ENCODE data around the gene GRK1.

Gene GRK1

GRCh38 chr13:113746143-113746525, 79.1 kb downstream of the GRK1 start:
- no peaks in the 10 kb centered on the region for H3K36me3 ChIP-seq (ENCODE audit: low read depth)
- H3K4me3 ChIP-seq (ENCODE audit: severe bottlenecking), result no peak overlapping the region
- no peak for DNase-seq (ENCODE audit: low spot score)
- H3K27me3 ChIP-seq (ENCODE audit: insufficient read depth, poor library complexity, severe bottlenecking), result no peaks in the 10 kb centered on the region
- no peak overlapping the region for H3K27ac ChIP-seq (ENCODE audit: poor library complexity, severe bottlenecking)
- TF ChIP-seq, protein P1, sequence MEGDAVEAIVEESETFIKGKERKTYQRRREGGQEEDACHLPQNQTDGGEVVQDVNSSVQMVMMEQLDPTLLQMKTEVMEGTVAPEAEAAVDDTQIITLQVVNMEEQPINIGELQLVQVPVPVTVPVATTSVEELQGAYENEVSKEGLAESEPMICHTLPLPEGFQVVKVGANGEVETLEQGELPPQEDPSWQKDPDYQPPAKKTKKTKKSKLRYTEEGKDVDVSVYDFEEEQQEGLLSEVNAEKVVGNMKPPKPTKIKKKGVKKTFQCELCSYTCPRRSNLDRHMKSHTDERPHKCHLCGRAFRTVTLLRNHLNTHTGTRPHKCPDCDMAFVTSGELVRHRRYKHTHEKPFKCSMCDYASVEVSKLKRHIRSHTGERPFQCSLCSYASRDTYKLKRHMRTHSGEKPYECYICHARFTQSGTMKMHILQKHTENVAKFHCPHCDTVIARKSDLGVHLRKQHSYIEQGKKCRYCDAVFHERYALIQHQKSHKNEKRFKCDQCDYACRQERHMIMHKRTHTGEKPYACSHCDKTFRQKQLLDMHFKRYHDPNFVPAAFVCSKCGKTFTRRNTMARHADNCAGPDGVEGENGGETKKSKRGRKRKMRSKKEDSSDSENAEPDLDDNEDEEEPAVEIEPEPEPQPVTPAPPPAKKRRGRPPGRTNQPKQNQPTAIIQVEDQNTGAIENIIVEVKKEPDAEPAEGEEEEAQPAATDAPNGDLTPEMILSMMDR (IDR thresholded peaks at IDR 0.05; ENCODE audit: poor library complexity, severe bottlenecking), result no peak
- no peak for ATAC-seq (ENCODE audit: low read depth)
- H3K9me3 ChIP-seq (ENCODE audit: severe bottlenecking), result no peaks in the 10 kb centered on the region
- H3K4me1 ChIP-seq (ENCODE audit: insufficient read depth, poor library complexity, severe bottlenecking), result peaks cover 12% of the 10 kb centered on the region

GRCh38 chr13:113746671-113747070, 79.7 kb downstream of the GRK1 start:
- Histone ChIP-seq H3K4me1 (ENCODE audit: insufficient read depth, poor library complexity, severe bottlenecking) (peaks cover 12% of the 10 kb centered on the region), H3K27me3 (ENCODE audit: insufficient read depth, poor library complexity, severe bottlenecking) (no peaks in the 10 kb centered on the region), H3K36me3 (ENCODE audit: low read depth) (no peaks in the 10 kb centered on the region), H3K9me3 (ENCODE audit: severe bottlenecking) (no peaks in the 10 kb centered on the region), H3K4me3 (ENCODE audit: severe bottlenecking) (no peak overlapping the region), H3K27ac (ENCODE audit: poor library complexity, severe bottlenecking) (no peak overlapping the region)
- no peak for ATAC-seq (ENCODE audit: low read depth)
- TF ChIP-seq, protein P1 (IDR thresholded peaks at IDR 0.05; ENCODE audit: poor library complexity, severe bottlenecking), result no peak
- DNase-seq (ENCODE audit: low spot score), result no peak

DNA sequence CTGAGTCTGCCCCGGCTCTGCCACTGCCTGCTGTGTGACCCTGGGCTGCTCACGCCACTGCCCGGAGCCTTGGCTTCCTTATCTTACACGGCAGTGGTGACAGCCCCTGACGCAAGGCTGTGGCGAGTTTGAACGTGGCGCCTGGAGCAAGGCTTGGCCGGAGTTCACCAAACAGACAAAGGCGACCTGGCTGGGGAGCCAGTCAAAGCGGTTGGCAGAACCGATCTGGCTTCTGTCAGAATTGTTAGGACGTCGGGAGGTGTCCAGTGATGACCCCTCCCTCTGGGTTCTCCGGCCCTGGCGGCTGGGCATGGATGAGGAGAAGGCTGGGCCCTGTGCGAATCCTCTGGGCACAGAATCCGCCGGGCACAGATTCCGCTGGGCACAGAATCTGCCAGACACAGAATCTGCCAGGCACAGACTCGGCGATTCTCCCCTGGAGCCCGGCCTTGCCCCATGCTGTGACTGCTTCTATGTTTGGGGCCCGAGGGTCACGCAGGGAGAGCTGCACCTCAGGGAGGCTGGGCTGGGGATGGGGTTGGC, 80.3 kb downstream of the GRK1 start:
- Histone ChIP-seq H3K4me1 (ENCODE audit: insufficient read depth, poor library complexity, severe bottlenecking) (peaks cover 7% of the 10 kb centered on the region), H3K27me3 (ENCODE audit: insufficient read depth, poor library complexity, severe bottlenecking) (no peaks in the 10 kb centered on the region), H3K27ac (ENCODE audit: poor library complexity, severe bottlenecking) (no peak overlapping the region), H3K9me3 (ENCODE audit: severe bottlenecking) (no peaks in the 10 kb centered on the region), H3K4me3 (ENCODE audit: severe bottlenecking) (no peak overlapping the region), H3K36me3 (ENCODE audit: low read depth) (no peaks in the 10 kb centered on the region)
- TF ChIP-seq, protein P1 (IDR thresholded peaks at IDR 0.05; ENCODE audit: poor library complexity, severe bottlenecking), result no peak
- no peak for DNase-seq (ENCODE audit: low spot score)
- no peak for ATAC-seq (ENCODE audit: low read depth)

- no peaks in the 10 kb centered on the region for H3K27me3 ChIP-seq (ENCODE audit: insufficient read depth, poor library complexity, severe bottlenecking)
- ATAC-seq (ENCODE audit: low read depth) (no peak), DNase-seq (ENCODE audit: low spot score) (no peak)
- no peak overlapping the region for H3K27ac ChIP-seq (ENCODE audit: poor library complexity, severe bottlenecking)
- H3K36me3 ChIP-seq (ENCODE audit: low read depth), result no peaks in the 10 kb centered on the region
- TF ChIP-seq, protein P1 (IDR thresholded peaks at IDR 0.05; ENCODE audit: poor library complexity, severe bottlenecking), result no peak
- no peak overlapping the region for H3K4me3 ChIP-seq (ENCODE audit: severe bottlenecking)
- H3K9me3 ChIP-seq (ENCODE audit: severe bottlenecking), result no peaks in the 10 kb centered on the region
- H3K4me1 ChIP-seq (ENCODE audit: insufficient read depth, poor library complexity, severe bottlenecking), result no peaks in the 10 kb centered on the region
Measured at GRCh38 chr13:113748101-113748861, 81.3 kb downstream of the GRK1 start.

- no peaks in the 10 kb centered on the region for H3K27me3 ChIP-seq (ENCODE audit: insufficient read depth, poor library complexity, severe bottlenecking)
- no peak for ATAC-seq (ENCODE audit: low read depth)
Measured at GRCh38 chr13:113748862-113749451, 81.9 kb downstream of the GRK1 start.

More at GRCh38 chr13:113748862-113749451, 81.9 kb downstream of the GRK1 start:
- no peak overlapping the region for H3K27ac ChIP-seq (ENCODE audit: poor library complexity, severe bottlenecking)
- no peaks in the 10 kb centered on the region for H3K4me1 ChIP-seq (ENCODE audit: insufficient read depth, poor library complexity, severe bottlenecking)
- H3K36me3 ChIP-seq (ENCODE audit: low read depth), result no peaks in the 10 kb centered on the region
- DNase-seq (ENCODE audit: low spot score), result no peak
- TF ChIP-seq, protein P1 (IDR thresholded peaks at IDR 0.05; ENCODE audit: poor library complexity, severe bottlenecking), result no peak
- H3K9me3 ChIP-seq (ENCODE audit: severe bottlenecking), result no peaks in the 10 kb centered on the region
- H3K4me3 ChIP-seq (ENCODE audit: severe bottlenecking), result no peak overlapping the region

Data from RWPE2 (cell line).